Measurements from ENCODE around the gene RPS10. TPM values are rescaled to one million over a fixed set of nuclear protein-coding genes. Genes with fewer than 3 reads are reported as not detected.

RPS10 gene
- polyA plus RNA-seq, 3 donors from 2014 or later, result 683 to 2,037 (median 891) TPM

Other genes with a start within 250 kb of the RPS10 start
- 10 to 100 TPM in 2 of 3 donors, 1 to 10 TPM in 1; 9.8 to 22.1 (median 19.6) TPM for gene HMGA1, start 189.2 kb downstream of the RPS10 start, polyA plus RNA-seq
- 100 to 1,000 TPM in 1 of 3 donors, 10 to 100 TPM in 2; 86.1 to 101 (median 89.1) TPM for gene SMIM29, start 177.1 kb downstream of the RPS10 start, polyA plus RNA-seq
- gene NUDT3, start 33.4 kb downstream of the RPS10 start, polyA plus RNA-seq, result 10 to 100 TPM in 1 of 3 donors, 1 to 10 TPM in 2; 5.0 to 10.3 (median 8.3) TPM
- 10 to 100 TPM in 1 of 3 donors, 1 to 10 TPM in 2; 2.9 to 10.3 (median 3.3) TPM for gene PACSIN1, start 40.0 kb upstream of the RPS10 start, polyA plus RNA-seq
- not detected for gene SPDEF, start 130.3 kb upstream of the RPS10 start, polyA plus RNA-seq